IMR-90 (cell line): ENCODE results near the gene SMAD2. TPM values are rescaled to one million over a fixed set of nuclear protein-coding genes. Genes with fewer than 3 reads are reported as not detected.

Experiments
- ATAC-seq: fragments of 200-7000 bp; cut with Tn5 transposase; 2 replicates; pipeline ENCODE4 v1.9.1; 2020; ENCODE audit warnings: low read depth, mild to moderate bottlenecking, moderate library complexity
- BruUV-seq: library from RNA; stranded (reverse); fragments of 400-500 nt; replicated peaks from 2 replicates; lab custom pipeline; 2021; lab: Mats Ljungman, UMichigan
- CTCF ChIA-PET: fragments of 300-600 bp; formaldehyde crosslinking; extraction: SDS; loops from one replicate; lab custom pipeline; 2021; ENCODE audit warnings: antibody characterized with exemption; lab: Yijun Ruan, JAX
- POLR2A ChIA-PET: fragments of 300-600 bp; sonication (Branson Sonifier 250); formaldehyde crosslinking; loops from one replicate; lab custom pipeline; 2022; ENCODE audit warnings: antibody characterized with exemption; ENCODE audit not compliant: unreplicated experiment; lab: Charles Lee
- DNase-seq: peaks from one replicate; pipeline ENCODE4 v3.0.0; 2013
- H2AFZ ChIP-seq: replicated peaks from 2 replicates; pipeline ENCODE3; 2013; ENCODE audit warnings: low read length, mild to moderate bottlenecking; ENCODE audit not compliant: poor library complexity
- H2AK5ac ChIP-seq: 2 replicates; pipeline ENCODE4 v1.6.1; 2013; ENCODE audit warnings: low read depth, low read length, inconsistent platforms
- H2AK9ac ChIP-seq: replicated peaks from 2 replicates; pipeline ENCODE3; 2013; ENCODE audit warnings: mild to moderate bottlenecking, low read depth, low read length, moderate library complexity; ENCODE audit not compliant: poor library complexity
- H2BK120ac ChIP-seq: 2 replicates; pipeline ENCODE4 v1.6.1; 2013; ENCODE audit warnings: low read depth, low read length, inconsistent platforms
- H2BK15ac ChIP-seq: 3 replicates; pipeline ENCODE4 v1.6.1; 2013; ENCODE audit warnings: low read depth, low read length, inconsistent platforms
- H2BK20ac ChIP-seq: 2 replicates; pipeline ENCODE4 v1.6.1; 2013; ENCODE audit warnings: low read depth, mild to moderate bottlenecking, inconsistent platforms, low read length, moderate library complexity
- H2BK5ac ChIP-seq: 2 replicates; pipeline ENCODE4 v1.6.1; 2013; ENCODE audit warnings: mild to moderate bottlenecking, low read depth, low read length, inconsistent platforms; ENCODE audit not compliant: poor library complexity, severe bottlenecking
- H3K14ac ChIP-seq: replicated peaks from 2 replicates; pipeline ENCODE4 v1.6.1; 2013; ENCODE audit warnings: low read depth, low read length, inconsistent platforms
- H3K18ac ChIP-seq: 2 replicates; pipeline ENCODE4 v1.6.1; 2013; ENCODE audit warnings: low read depth, low read length, control low read depth
- H3K23ac ChIP-seq: 2 replicates; pipeline ENCODE4 v1.6.1; 2013; ENCODE audit warnings: low read depth, low read length, inconsistent platforms
- H3K27ac ChIP-seq: 2 replicates; pipeline ENCODE4 v1.5.1; 2013; ENCODE audit warnings: mild to moderate bottlenecking, control low read depth, low read length; ENCODE audit not compliant: insufficient read depth
- H3K27me3 ChIP-seq: 2 replicates; pipeline ENCODE4 v1.6.1; 2013; ENCODE audit warnings: low read length; ENCODE audit not compliant: control insufficient read depth, insufficient read depth
- H3K36me3 ChIP-seq: 2 replicates; pipeline ENCODE4 v1.6.1; 2013; ENCODE audit warnings: low read length, mixed read lengths; ENCODE audit not compliant: control insufficient read depth, insufficient read depth
- H3K4ac ChIP-seq: 2 replicates; pipeline ENCODE4 v1.6.1; 2013; ENCODE audit warnings: low read depth, low read length, inconsistent platforms
- H3K4me1 ChIP-seq: 2 replicates; pipeline ENCODE4 v1.6.1; 2013; ENCODE audit warnings: low read length, mixed read lengths; ENCODE audit not compliant: control insufficient read depth, insufficient read depth
- H3K4me2 ChIP-seq: 2 replicates; pipeline ENCODE4 v1.6.1; 2013; ENCODE audit warnings: low read depth, mild to moderate bottlenecking, control low read depth, low read length, moderate library complexity
- H3K4me3 ChIP-seq: 2 replicates; pipeline ENCODE4 v1.5.1; 2013; ENCODE audit warnings: low read depth, mild to moderate bottlenecking, control low read depth, low read length, moderate library complexity; ENCODE audit not compliant: insufficient read depth
- H3K56ac ChIP-seq: 2 replicates; pipeline ENCODE4 v1.6.1; 2013; ENCODE audit warnings: low read length, inconsistent platforms; ENCODE audit not compliant: insufficient read depth; ENCODE audit errors: extremely low read depth
- H3K79me1 ChIP-seq, 2 experiments: 2 replicates each; pipeline ENCODE4 v1.6.1; 2013; ENCODE audit warnings: low read length in 2 of 2, inconsistent platforms in 1 of 2, low read depth in 1 of 2
- H3K9ac ChIP-seq: 2 replicates; pipeline ENCODE4 v1.6.1; 2013; ENCODE audit warnings: low read depth, low read length, control low read depth
- H3K9me1 ChIP-seq: 2 replicates; pipeline ENCODE4 v1.6.1; 2013; ENCODE audit warnings: low read length, inconsistent platforms; ENCODE audit not compliant: insufficient read depth
- H3K9me3 ChIP-seq: 2 replicates; pipeline ENCODE4 v1.6.1; 2013; ENCODE audit warnings: low read length; ENCODE audit not compliant: control insufficient read depth, insufficient read depth
- H4K20me1 ChIP-seq: 2 replicates; pipeline ENCODE4 v1.6.1; 2013; ENCODE audit warnings: low read length, inconsistent platforms; ENCODE audit not compliant: insufficient read depth
- H4K5ac ChIP-seq: 2 replicates; pipeline ENCODE4 v1.6.1; 2013; ENCODE audit warnings: mild to moderate bottlenecking, low read depth, low read length, control low read depth
- H4K8ac ChIP-seq, 2 experiments: 2 replicates each; pipeline ENCODE4 v1.6.1; 2013; ENCODE audit warnings: low read depth in 2 of 2, low read length in 2 of 2, control low read depth in 1 of 2, inconsistent platforms in 1 of 2
- H4K91ac ChIP-seq: 2 replicates; pipeline ENCODE4 v1.6.1; 2013; ENCODE audit warnings: low read depth, low read length, inconsistent platforms; ENCODE audit not compliant: insufficient read depth
- FOS ChIP-seq: fragments of 150-350 bp; IDR thresholded peaks from 2 replicates; pipeline ENCODE4 v1.6.1; 2016; ENCODE audit warnings: low read depth, low read length
- MXI1 ChIP-seq: IDR thresholded peaks from 2 replicates; pipeline ENCODE4 v1.6.1; 2012; ENCODE audit warnings: low read depth, mild to moderate bottlenecking, low read length, moderate library complexity, borderline replicate concordance
- POLR2A ChIP-seq: IDR thresholded peaks from 2 replicates; pipeline ENCODE4 v1.6.1; 2012; ENCODE audit warnings: mild to moderate bottlenecking, low read depth, low read length
- RAD21 ChIP-seq: IDR thresholded peaks from 2 replicates; pipeline ENCODE4 v1.6.1; 2012; ENCODE audit warnings: low read length, improper control_type of control experiment
- WGBS, 2 experiments: methylation state at CpG; one replicate each; pipeline versions ENCODE4 v1.1.5 to v1.1.7; 2013; ENCODE audit warnings: missing lambda C conversion rate in 2 of 2; ENCODE audit not compliant: insufficient read length in 1 of 2; ENCODE audit errors: extremely low coverage in 2 of 2; 5-methylcytosine and 5-hydroxymethylcytosine counted together
- dilution Hi-C: fragments of 300-500 bp; cut with HindIII; formaldehyde crosslinking; loops from one replicate; pipeline ENCODE4 v1.14.3; 2018; ENCODE audit warnings: low sequenced_read_pairs; ENCODE audit not compliant: unreplicated experiment
- in situ Hi-C: fragments of 300-500 bp; cut with MboI; formaldehyde crosslinking; loops from 3 replicates; pipeline ENCODE4 v1.14.3; 2019; ENCODE audit warnings: low sequenced_read_pairs, inconsistent platforms, mixed read lengths
- intact Hi-C: fragments of 100-400 bp; cut with micrococcal nuclease; formaldehyde crosslinking; loops from 2 replicates; pipeline ENCODE4 v1.10.0; 2022
- polyA plus RNA-seq, 3 experiments: library from polyadenylated mRNA; depleted of rRNA; stranded (reverse); fragments of >200 nt; gene quantifications; 2 replicates each; pipeline ENCODE4 v1.2.3, GENCODE V29; 2012; ENCODE audit warnings: low replicate concordance in 1 of 3
- total RNA-seq: library from RNA; depleted of rRNA; stranded (reverse); fragments of >200 nt; gene quantifications from 2 replicates; pipeline ENCODE4 v1.2.3, GENCODE V29; 2012

Gene SMAD2
- total and polyA plus RNA-seq, 2 of the 4 experiments (the other 2 are of a cell fraction) = 41.7 to 171 TPM

DNA sequence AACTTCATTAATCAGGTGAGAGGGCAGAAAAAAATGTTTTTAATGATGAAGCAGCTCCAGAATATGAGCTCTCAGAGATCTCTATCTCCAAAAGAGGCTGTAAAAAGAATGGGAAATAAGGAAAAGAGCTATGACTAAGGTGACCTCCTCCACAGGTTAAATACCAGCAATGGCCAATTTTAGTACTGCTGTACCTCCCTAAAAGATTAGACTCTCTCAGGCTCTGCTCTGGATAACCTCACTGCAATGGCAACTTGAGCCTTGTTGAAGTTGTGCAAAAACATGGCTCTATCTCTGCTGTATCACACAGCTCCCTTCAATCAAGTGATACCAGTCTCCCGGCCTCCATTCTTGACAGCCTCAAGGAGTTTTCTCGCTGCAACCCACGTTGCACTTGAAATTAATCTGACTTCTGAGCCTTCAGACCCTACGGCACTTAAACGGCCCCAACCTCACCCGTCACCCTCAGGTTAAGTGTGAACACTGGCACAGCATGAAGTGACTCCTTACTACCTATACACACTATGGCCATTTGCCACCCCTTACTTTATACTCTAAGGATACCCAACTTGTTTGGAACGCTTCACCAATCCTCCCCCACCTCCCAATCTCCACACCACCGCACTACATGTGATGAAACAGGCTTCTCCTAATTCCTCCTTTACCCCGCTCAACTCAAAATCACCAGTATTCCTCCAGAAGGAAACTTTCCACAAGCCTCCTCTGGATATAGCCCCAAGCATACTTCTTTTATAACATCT lies 36.3 kb downstream of the SMAD2 start:
- Histone ChIP-seq H3K9ac (no peak overlapping the region), H3K4me2 (no peak overlapping the region)
- POLR2A ChIA-PET = interaction anchor here (0.5 kb wide), 1 partner anchor 1031 kb away, joined by 7 read pairs; no protein-coding TSS in a partner anchor

More for the DNA sequence above, 36.3 kb downstream of the SMAD2 start:
- no TSS peak for BruUV-seq
- CTCF ChIA-PET = interaction anchor here (1.3 kb wide), 1 partner anchor 10 kb away, joined by 6 read pairs; no protein-coding TSS in a partner anchor
- intact Hi-C loops = no loop called here
- Histone ChIP-seq H4K20me1 (peaks cover 11% of the 10 kb centered on the region; the same call in 1 of the 2 replicates), H3K27ac (no peak overlapping the region), H2BK120ac (no peak overlapping the region), H4K5ac (no peak overlapping the region), H3K4ac (no peak overlapping the region), H2BK20ac (no peak overlapping the region), H2AFZ (no peak overlapping the region), H3K9me1 (peaks cover 5% of the 10 kb centered on the region; the same call in 1 of the 2 replicates), H2AK9ac (no peak overlapping the region), H3K18ac (no peak overlapping the region), H2BK5ac (no peak overlapping the region), H3K56ac (no peak overlapping the region), H3K9me3 (no peaks in the 10 kb centered on the region), H4K8ac (no peak overlapping the region), H3K4me1 (peaks cover 8% of the 10 kb centered on the region; the same call in 1 of the 2 replicates), H2BK15ac (no peak overlapping the region), H3K79me1 (peaks cover 21 to 35% of the 10 kb centered on the region in 2 experiments), H3K27me3 (no peaks in the 10 kb centered on the region), H4K91ac (no peak overlapping the region), H3K23ac (no peak overlapping the region), H3K14ac (no peak overlapping the region), H3K36me3 (peaks cover 4% of the 10 kb centered on the region), H3K4me3 (no peak overlapping the region), H2AK5ac (no peak overlapping the region)
- DNase-seq (peak; percentile 10), ATAC-seq (no peak; the same call in 1 of the 2 replicates)
- TF ChIP-seq FOS (no peak), POLR2A (no peak), MXI1 (no peak), RAD21 (no peak)
- WGBS, 2 experiments = 65% methylated on average over 8 of the region's 9 CpGs; no CpG with 5 or more reads in 1 of the 2 experiments
- in situ Hi-C loops = no loop called here
- dilution Hi-C loops = no loop called here
